HG02642 (cell line): Measurements from ENCODE around the gene CLIC5.
"Not testable (repeated sequence)": the region's sequence is repeated elsewhere in the genome, so short reads cannot be mapped to it uniquely, and the experiment has no call there.

Experiments
- ATAC-seq: cut with Tn5 transposase; IDR thresholded peaks from one replicate; pipeline ENCODE4 v1.9.1; 2021; ENCODE audit warnings: mild to moderate bottlenecking; ENCODE audit not compliant: unreplicated experiment, poor library complexity

Gene CLIC5

GRCh38 chr6:45929421-45930361 is 86.0 kb downstream of the CLIC5 start:
- no peak for ATAC-seq

- ATAC-seq, result no peak
Observed at GRCh38 chr6:45928721-45929305, 86.8 kb downstream of the CLIC5 start.

GRCh38 chr6:45927421-45928320 is 88.0 kb downstream of the CLIC5 start:
- no peak for ATAC-seq

GRCh38 chr6:45926423-45926822 is 89.2 kb downstream of the CLIC5 start:
- not testable (repeated sequence) for ATAC-seq

DNA sequence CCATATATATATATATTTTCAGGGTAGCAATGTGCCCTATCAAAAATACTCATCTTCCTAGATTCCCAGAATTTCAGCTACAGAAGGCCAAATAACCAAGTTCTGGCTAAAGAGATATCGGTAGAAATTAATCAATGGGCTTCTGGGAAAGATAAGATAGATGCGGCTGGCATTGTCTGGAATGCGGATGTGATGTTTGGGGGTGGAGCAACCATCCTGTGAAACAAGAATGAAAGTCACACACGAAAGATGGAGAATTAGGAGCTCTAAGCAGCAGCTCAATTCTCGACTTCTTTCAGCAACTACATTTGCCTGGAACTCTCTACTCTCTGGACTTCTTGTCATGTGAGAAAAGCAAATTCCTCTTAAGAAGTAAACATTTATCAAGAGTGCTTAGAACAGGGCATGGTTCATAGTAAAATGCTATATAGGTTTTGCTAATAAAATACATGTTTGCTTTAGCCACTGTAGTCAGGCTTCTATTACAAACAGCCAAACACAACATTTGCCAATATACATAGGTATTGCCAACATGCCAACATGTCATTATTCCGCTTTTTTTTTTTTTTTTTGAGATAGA is 90.8 kb downstream of the CLIC5 start:
- no peak for ATAC-seq

GRCh38 chr6:45923831-45924391 is 91.7 kb downstream of the CLIC5 start:
- peak; percentile 74 for ATAC-seq

DNA sequence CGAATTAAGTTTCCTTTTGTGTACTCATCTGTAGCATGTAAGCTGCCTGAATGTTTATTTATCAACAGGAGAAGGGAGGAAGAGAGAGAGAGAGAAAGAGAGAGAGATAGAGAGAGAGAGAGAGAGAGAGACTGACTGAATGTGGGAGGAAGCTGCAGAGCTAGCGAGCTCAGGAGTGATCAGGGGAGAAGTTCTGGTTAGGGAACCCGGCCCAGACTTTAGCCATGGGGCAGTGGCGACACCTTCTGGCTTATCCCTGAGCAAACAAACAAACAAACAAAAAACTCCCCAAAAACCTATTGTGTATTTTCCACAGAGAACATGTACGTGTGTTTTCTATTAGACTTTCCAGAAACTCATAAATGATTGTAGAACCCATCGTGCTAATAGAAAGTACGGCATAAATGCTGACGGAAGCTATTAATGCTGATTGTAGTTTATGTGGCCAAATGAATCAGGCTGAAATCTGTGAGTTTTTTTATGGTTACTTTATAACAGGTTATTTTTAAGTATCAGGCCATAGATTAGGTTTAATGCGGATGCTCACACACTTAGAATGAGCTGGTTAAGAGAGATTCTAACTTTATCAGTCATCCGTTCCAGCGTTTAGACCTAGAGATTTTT is 92.8 kb downstream of the CLIC5 start:
- no peak for ATAC-seq

DNA sequence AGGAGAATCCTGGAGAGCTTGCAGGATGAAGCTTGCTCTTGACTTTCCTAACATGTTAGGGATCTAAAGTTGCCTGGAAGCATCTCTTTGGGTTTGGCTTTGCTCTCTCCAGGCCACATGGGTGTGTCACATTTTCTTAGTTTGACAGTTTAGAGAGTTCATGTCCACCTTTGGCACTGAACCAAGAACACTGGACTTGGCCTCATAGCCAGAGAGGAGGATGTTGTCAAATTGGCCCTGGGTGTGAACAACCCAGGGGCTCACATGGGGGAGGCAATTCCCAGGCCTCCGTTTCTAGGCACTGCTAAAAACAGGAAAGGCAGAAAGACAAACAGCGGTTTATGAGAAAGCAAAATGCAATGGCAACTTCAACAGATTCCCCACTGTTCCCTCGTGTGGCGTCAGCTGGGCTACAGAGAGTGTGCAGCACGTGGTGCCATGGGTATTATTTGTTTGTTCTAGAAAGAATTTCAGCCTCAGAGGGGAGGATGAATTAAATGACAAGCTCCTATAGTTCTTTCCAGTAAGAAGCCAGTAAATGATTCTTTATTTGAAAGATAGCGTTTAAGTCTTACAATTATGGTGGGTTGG is 93.9 kb downstream of the CLIC5 start:
- no peak for ATAC-seq

DNA sequence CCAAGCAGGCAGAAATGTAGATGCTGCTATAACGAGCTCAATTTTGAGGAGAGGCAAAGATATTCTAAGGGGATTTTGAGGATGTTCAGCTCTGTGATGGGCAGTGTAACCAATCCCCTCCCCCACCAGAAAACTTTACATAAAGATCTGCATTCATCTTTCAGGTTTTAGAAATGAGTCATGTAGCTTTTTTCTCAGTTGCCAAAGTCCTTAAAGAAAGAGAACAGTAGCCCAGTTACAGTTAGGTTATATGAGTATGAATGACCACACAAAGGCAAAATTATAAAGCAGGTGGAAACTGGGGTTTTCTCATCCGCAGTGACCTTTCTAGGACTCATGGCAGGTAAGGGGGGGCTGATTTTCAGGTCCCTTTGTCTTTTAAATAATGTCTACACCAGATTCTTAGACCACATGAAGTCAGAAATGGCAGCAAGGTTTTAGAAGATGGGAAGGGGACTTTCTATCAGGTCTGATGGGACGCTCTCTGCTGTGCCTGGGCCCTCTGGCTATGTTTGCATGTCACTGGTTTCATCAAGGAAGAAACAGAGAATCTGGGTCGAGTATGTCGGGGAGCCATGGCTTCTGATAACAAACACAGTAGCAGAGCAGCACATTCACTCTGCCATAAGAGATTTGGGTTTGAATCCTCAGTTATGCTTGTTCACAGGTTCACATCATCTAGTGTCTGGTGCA is 94.7 kb downstream of the CLIC5 start:
- ATAC-seq, result peak; percentile 60

DNA sequence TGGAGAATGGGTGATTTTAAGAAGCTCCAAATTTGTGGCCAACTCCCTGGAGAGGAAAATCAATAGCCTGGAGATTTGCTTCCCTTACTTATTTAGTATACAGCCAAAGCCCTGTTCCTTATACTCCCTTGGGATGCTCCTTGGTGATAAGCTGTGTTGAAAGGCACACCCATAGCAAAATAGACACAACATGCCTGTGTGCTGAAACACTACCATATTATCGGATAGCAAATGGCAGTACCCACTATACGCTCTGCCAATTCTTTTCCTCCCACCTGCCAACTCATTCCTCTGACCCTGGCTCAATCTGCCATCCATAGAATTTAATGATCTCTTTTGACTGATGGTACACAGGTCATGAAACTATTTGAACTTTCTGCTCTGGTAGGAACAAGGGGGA is 98.2 kb downstream of the CLIC5 start:
- ATAC-seq, result no peak

GRCh38 chr6:45916692-45917091 is 99.0 kb downstream of the CLIC5 start:
- ATAC-seq, result no peak

DNA sequence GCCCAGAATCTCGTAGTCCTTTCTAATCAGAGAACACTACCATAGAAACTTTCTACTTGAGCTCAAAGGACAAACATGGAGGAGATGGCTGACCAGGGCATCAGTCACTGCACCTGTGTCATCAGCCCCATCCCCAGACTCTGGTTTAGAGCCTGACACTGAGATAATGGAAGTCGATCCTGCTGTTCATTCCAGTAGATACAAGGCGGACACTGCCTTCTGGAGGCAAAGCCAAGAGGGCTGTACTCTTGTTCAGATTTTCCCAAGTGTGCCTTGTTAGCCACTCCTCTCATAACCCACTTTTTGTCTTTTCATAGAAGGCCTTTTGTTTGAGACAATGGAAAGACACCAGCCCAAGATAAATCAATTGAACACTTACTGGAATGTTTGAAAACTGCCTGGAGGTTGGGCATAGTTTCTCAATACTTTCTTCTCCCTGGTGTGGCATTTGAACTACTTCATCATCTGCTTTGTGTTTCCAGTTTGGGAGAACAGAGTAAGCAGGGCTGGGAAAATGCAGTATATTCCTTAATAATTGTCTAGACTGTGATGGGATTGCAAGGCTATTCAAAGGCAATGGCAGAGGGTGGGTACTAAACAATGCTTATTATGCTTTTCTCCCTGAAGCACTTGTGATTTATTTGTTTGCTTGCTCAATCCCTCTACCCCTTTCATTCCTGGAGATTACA is 99.7 kb downstream of the CLIC5 start:
- ATAC-seq, result no peak

GRCh38 chr6:45911691-45912090 is 104.0 kb downstream of the CLIC5 start:
- ATAC-seq, result no peak

DNA sequence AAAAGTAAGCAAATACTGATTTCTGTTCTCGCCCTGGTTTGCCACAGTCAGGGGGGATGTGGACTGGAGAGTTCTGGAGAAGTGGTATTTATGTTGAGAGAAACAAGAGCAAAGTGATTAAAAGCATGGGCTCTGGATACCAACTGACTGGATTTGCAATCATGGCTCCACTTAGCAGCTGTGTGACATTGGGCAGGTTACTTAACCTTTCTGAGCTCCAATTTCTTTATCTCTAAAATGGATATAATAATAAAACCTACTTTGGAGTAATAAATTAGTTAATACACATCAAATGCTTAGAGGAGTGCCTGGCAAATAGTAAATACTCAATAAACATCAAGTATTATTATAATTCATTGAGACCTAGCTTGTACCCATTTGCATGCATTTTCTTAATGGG is 111.7 kb downstream of the CLIC5 start:
- ATAC-seq, result no peak

DNA sequence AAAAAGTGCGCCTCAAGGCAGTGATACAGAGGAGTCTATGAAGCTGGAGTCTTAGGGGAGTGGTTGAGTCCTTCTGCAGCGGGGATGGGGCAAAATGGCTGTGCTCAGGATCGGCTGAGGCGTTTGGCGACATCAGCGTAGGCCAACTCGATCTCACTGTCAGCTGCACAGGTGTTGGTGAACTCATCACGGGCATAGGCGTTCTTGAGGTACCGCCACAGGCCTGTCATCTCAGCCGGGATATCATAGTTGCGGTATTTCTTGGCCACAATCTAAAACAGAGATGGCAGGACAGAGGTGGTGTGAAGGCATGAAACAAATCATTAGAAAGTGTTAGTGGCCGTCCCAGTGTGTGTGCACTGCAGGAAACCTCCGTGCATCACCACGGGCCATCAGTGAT is 112.7 kb downstream of the CLIC5 start:
- no peak for ATAC-seq

DNA sequence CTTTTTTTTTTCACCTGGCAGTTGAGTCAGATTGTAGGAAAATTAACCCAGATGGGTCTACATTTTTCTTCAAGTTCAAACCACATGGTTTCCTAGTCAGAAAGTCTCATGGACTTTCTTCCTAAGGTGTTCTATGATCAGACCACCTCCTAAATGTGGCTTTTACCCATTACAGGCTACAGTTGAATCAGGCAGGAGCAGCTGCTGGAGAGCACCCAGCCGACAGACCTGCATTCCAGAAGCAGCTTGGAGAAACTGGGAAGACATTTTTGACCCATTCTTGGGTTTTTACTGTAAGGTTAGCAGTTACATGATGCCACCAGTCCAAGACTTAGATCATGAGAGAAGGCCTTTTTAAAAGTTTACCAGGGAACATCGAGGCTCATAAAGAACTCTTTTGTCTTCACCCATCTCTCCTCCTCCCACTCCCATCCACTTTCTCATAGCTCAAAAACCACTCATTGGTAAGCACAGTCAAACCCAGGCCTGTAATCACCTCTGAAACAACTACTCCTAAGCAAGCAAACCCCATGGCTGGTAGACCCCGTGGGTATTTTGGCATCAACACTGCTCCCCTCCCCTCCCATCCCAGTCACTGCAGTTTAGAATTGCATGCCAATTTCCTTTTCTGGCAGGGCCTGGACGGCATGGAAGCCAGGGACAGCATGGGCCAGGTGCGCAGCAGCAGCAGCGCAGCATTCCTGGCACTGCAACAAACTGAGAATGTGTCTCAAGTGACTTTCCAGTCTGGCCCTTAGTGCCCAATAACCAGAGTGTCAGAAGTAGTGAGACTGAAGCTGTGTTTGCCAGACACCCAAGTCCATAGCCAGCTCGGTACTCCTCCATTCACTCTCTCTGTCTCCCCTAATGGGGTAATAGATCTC is 113.7 kb downstream of the CLIC5 start:
- no peak for ATAC-seq
